Cardiac fibroblast (primary cell): Measurements from ENCODE around the gene POLR1A.

Experiments
- DNase-seq, 2 donors: peaks; one replicate each; pipeline versions ENCODE4 v3.0.0 to v3.0.0-alpha.2; 2010; ENCODE audit warnings: low read depth in 2 of 2
- H3K4me3 ChIP-seq, 2 donors: replicated peaks in 1 of 2; 1 replicate in 1 of 2; 2 replicates in 1 of 2; pipeline ENCODE4 v1.5.1; 2011; ENCODE audit warnings: low read depth in 2 of 2, low read length in 2 of 2, mild to moderate bottlenecking in 2 of 2, moderate library complexity in 1 of 2
- TF ChIP-seq, protein P1 (sequence below): IDR thresholded peaks from one replicate; pipeline ENCODE4 v1.5.1; 2011; ENCODE audit warnings: low read depth, mild to moderate bottlenecking, low read length, inconsistent platforms

Gene POLR1A

DNA sequence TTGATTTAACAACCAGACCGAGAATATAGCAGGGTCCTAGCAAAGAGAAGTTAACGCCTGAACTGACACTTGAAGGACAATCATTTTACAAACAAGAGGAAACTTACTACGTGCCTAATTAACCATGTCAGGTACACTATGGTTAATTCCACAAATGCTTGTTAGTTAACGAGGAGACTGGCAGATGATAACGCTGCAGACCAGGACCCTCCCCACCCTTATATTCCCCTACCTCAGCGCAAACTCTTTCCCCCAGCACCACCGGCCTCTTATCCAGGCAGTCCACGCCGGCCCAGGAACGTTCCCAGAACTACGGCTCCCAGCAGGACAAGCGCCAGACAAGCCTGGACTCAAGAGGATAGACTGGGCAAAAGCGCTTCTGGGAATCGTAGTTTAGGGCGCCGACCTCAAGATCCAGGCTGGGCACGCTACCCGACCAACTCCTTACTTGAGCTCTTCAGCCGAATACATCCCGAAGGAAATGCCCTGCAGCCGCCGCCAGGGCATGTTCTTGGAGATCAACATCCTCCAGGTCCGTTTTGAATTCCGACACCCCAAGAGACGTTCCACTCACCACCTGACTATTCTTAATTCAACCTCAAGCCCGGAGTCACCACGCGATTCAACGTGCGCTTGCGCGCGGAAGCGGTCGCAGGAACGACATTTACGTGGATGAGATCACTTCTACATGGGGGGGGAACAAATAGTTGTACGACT lies at the start of gene POLR1A:
POLR1A (minus strand) TSS at position 635 of the 717 bp plus-strand sequence; CDS start at position 525, 110 bp downstream.
- peak; percentile 96 to 97 for DNase-seq
- TF ChIP-seq, protein P1, sequence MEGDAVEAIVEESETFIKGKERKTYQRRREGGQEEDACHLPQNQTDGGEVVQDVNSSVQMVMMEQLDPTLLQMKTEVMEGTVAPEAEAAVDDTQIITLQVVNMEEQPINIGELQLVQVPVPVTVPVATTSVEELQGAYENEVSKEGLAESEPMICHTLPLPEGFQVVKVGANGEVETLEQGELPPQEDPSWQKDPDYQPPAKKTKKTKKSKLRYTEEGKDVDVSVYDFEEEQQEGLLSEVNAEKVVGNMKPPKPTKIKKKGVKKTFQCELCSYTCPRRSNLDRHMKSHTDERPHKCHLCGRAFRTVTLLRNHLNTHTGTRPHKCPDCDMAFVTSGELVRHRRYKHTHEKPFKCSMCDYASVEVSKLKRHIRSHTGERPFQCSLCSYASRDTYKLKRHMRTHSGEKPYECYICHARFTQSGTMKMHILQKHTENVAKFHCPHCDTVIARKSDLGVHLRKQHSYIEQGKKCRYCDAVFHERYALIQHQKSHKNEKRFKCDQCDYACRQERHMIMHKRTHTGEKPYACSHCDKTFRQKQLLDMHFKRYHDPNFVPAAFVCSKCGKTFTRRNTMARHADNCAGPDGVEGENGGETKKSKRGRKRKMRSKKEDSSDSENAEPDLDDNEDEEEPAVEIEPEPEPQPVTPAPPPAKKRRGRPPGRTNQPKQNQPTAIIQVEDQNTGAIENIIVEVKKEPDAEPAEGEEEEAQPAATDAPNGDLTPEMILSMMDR = no peak
- peak within 1 kb of the TSS; percentile 87 to 91 for H3K4me3 ChIP-seq

DNA sequence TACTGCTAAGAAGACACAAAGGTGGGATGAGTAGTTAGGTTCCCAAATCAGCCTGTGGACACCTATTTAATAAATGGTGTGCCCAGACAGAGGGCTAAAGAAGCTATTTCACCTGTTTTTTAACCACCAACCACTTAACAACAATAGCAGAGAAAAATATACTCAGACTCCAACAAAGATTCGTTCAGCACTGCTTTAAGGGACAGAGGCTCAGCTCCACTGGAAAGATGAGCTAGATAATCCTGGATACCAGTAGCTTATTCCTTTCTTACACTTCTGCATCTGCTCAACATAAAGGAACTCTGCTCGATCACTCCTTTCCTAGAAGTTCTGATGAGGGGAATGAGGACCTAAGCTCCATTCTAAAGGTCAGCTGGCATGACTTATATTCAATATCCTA lies 44.8 kb upstream of the POLR1A start:
- no peak overlapping the region for H3K4me3 ChIP-seq
- no peak for DNase-seq
- TF ChIP-seq, protein P1 = no peak

DNA sequence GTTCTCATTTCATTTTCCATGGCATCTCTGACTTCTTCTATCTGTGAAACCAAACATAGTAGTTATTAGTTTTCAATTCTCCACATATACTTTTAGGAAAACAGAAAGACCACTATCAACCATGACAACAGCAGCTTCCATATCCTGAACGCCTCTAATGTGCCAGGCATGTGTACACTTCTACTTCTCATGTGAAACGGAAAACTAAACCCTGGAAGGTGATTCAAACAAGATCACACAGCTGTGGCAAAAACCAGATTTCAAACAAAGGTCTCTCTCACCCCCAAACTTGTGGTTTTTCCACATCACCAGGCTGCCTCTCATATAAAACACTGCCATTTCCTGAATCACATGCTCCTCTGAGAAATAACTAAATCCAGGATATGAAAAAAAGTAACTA lies 42.1 kb upstream of the POLR1A start:
- TF ChIP-seq, protein P1 = no peak
- no peak overlapping the region for H3K4me3 ChIP-seq
- no peak for DNase-seq

DNA sequence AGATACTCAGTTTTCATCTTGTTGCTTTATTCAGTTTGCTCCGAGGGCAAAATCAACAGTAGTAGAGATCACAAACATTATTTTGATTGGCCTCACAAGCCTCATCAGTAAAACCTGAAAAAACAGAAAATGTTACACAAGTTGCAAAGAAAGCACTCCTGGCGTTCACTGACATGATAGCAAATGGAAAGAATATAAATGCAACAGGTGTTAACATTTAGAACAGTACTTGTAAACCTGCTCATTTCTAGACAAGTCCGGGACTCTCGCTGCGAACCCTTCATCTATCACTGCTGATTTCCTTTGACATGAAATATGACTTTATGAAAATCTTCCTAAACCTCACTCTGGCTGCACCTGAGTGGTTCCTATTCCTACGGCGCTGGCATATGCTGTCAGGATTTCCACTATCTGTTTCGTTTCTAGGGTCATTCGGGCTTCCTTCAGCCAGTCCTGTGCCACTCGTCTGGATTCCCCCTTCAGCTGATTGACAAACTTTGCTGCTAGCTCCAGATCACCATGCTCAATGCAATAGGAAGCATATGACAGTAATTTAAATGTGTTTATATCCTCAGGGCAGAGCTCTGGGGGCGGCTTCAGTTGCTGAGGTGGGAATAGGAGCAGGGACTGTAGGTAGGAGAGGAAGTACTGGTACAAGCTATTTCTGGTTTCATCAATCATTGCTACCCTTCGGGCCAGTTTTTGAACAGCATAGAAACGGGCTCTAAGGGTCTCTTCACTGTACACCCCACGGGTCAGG lies 38.4 kb upstream of the POLR1A start:
- no peak overlapping the region for H3K4me3 ChIP-seq
- no peak for DNase-seq
- TF ChIP-seq, protein P1 = no peak

DNA sequence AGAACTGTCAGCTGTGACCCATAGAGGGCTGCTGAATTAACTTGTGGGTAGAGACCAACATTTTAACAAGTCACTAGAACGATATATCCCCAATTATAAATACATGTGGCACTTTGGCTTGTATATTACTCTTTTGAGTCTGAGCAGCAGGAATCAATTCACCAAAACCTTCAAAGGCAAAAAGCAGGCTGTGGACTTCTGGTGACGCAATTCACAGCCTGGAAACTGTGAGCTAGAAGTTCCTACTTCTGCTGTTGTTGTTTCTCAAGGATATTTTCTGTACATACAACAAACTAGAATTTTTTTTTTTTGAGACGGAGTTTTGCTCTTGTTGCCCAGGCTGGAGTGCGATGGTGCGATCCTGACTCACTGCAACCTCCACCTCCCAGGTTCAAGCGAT lies 37.6 kb upstream of the POLR1A start:
- DNase-seq = no peak
- H3K4me3 ChIP-seq = no peak overlapping the region
- TF ChIP-seq, protein P1 = no peak

DNA sequence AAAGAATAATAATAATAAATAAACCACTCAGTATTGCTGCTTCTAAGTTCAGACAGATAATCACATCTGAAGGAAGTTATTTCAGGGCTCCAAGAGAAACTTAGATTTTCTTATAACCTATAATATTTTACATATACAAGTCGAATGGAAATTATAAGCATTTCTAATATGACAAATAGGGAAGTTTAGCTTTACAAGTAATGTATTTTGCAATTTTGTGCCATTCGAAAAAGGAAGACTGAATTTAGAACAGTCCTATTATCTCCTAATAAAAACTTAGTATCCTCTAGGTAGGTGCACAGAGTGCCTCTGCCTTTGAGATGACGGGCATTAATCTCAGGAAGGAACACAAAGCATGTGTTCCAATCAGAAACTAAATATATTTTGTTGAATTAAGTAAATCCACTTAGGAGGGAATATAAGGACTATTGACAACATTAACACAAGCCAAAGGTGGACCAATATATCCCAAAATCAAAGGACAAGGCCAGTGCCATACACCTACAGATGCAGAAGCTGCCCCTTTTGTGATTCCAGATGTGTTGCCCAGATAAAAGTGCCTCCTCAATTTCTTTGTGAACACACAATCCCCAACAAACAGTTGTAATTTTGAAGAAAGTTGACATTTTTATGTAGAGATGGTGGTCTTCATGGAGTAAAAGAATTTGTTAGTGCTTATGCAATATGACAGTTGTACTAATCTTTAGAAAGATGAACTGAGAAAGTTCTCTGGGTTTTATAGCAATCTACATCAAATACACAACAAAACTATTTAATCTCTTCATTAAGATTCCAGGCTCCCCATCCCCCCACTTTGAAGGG lies 37.0 kb upstream of the POLR1A start:
- DNase-seq = no peak
- no peak overlapping the region for H3K4me3 ChIP-seq
- TF ChIP-seq, protein P1 = no peak
